ENCODE results near the gene CX3CR1.

- TF ChIP-seq ZNF274 (IDR thresholded peaks at IDR 0.05; ENCODE audit: low read depth, low read length) (no peak), YY1 (IDR thresholded peaks at IDR 0.05; ENCODE audit: insufficient read depth, insufficient read length) (no peak), SUZ12 (IDR thresholded peaks at IDR 0.05; ENCODE audit: extremely low read depth, insufficient read depth, insufficient read length) (no peak)
These were observed 42.8 kb downstream of the CX3CR1 start for GRCh38 chr3:39237027-39237426.

Measured in NT2/D1 (cell line).